ENCODE measurements around the gene DCBLD2.

Gene DCBLD2

GRCh38 chr3:98901392-98902350, at the start of gene DCBLD2:
DCBLD2 (minus strand) TSS chr3:98901695; CDS start chr3:98901326, 369 bp downstream.
- peak; percentile 52 for DNase-seq

- DNase-seq, result no peak
Observed at GRCh38 chr3:98945666-98946065, 44.2 kb upstream of the DCBLD2 start.

GRCh38 chr3:98945101-98945524, 43.6 kb upstream of the DCBLD2 start:
- DNase-seq, result no peak

GRCh38 chr3:98930413-98930812, 28.9 kb upstream of the DCBLD2 start:
- DNase-seq, result no peak

GRCh38 chr3:98921957-98922356, 20.5 kb upstream of the DCBLD2 start:
- DNase-seq, result no peak

GRCh38 chr3:98920166-98920565, 18.7 kb upstream of the DCBLD2 start:
- DNase-seq, result no peak

- DNase-seq, result no peak
Observed at GRCh38 chr3:98918586-98918985, 17.1 kb upstream of the DCBLD2 start.

GRCh38 chr3:98917608-98918007, 16.1 kb upstream of the DCBLD2 start:
- no peak for DNase-seq

- no peak for DNase-seq
Observed at GRCh38 chr3:98914210-98915080, 12.9 kb upstream of the DCBLD2 start.

- no peak for DNase-seq
Observed at GRCh38 chr3:98912448-98912847, 11.0 kb upstream of the DCBLD2 start.

- no peak for DNase-seq
Observed at GRCh38 chr3:98906230-98906629, 4.7 kb upstream of the DCBLD2 start.

- no peak for DNase-seq
Observed at GRCh38 chr3:98903705-98904481, 2.4 kb upstream of the DCBLD2 start.

GRCh38 chr3:98903099-98903498, 1.6 kb upstream of the DCBLD2 start:
- no peak for DNase-seq

GRCh38 chr3:98902351-98902740, 851 bp upstream of the DCBLD2 start:
- DNase-seq, result no peak

- no peak for DNase-seq
Observed at GRCh38 chr3:98901119-98901391, 440 bp downstream of the DCBLD2 start.

GRCh38 chr3:98900265-98901118, 1.0 kb downstream of the DCBLD2 start:
- no peak for DNase-seq

- no peak for DNase-seq
Observed at GRCh38 chr3:98897701-98898100, 3.8 kb downstream of the DCBLD2 start.

- no peak for DNase-seq
Observed at GRCh38 chr3:98894791-98895576, 6.5 kb downstream of the DCBLD2 start.

- no peak for DNase-seq
Observed at GRCh38 chr3:98893740-98894139, 7.8 kb downstream of the DCBLD2 start.

GRCh38 chr3:98892263-98892662, 9.2 kb downstream of the DCBLD2 start:
- no peak for DNase-seq

All from COR-L47 (cell line).